GM12878 (cell line): ENCODE measurements around the gene LRRFIP2. TPM values are rescaled to one million over a fixed set of nuclear protein-coding genes. Genes with fewer than 3 reads are reported as not detected.

Source experiments
- CBX3 ChIP-seq: fragments of 200-600 bp; sonication (generic); IDR thresholded peaks from 2 replicates; pipeline ENCODE4 v1.6.1; 2016; ENCODE audit warnings: low read depth, borderline replicate concordance
- POLR2AphosphoS5 ChIP-seq: IDR thresholded peaks from 2 replicates; pipeline ENCODE4 v1.6.1; 2011; ENCODE audit warnings: mild to moderate bottlenecking, low read length, inconsistent platforms
- RB1 ChIP-seq: fragments of 450-650 bp; formaldehyde crosslinking; IDR thresholded peaks from 2 replicates; pipeline ENCODE4 v1.6.1; 2017; ENCODE audit warnings: mild to moderate bottlenecking, borderline replicate concordance
- SREBF2 ChIP-seq: IDR thresholded peaks from 2 replicates; pipeline ENCODE4 v1.6.1; 2012; ENCODE audit warnings: mild to moderate bottlenecking, low read length
- ZNF622 ChIP-seq: fragments of 450-650 bp; IDR thresholded peaks from 2 replicates; pipeline ENCODE4 v1.6.1; 2017; ENCODE audit warnings: mild to moderate bottlenecking, inconsistent platforms
- polyA plus RNA-seq, 11 experiments: library from polyadenylated mRNA; depleted of rRNA in 4 of 11; unstranded in 6 of 11; stranded (reverse) in 5 of 11; fragments of >200 nt; fragmentation: Nextera tagmentation in 4 of 11; fragmentation: Illumina TruSeq in 1 of 11; extraction: Ambion mirVana in 4 of 11; extraction: Trizol in 1 of 11; gene quantifications; 1 replicate in 1 of 11; 2 replicates in 10 of 11; pipeline versions ENCODE4 v1.2.1 to v1.2.3, GENCODE V29; 2011 to 2016; ENCODE audit warnings: inconsistent platforms in 2 of 11, missing spikeins in 2 of 11, low read depth in 1 of 11
- total RNA-seq, 4 experiments: library from RNA; depleted of rRNA in 3 of 4; stranded (reverse); fragments of >200 nt in 3 of 4; fragmentation: Illumina TruSeq in 1 of 4; extraction: Trizol in 1 of 4; gene quantifications; 2 replicates each; pipeline versions ENCODE4 v1.2.1 to v1.2.3, GENCODE V29; 2013 to 2021
- TF ChIP-seq, protein P1 (sequence below): IDR thresholded peaks from 2 replicates; pipeline ENCODE4 v1.6.1; 2012; ENCODE audit warnings: improper control_type of control experiment, low read depth, low read length; ENCODE audit not compliant: insufficient replicate concordance
- TF ChIP-seq, protein P2 (sequence below): fragments of 450-650 bp; IDR thresholded peaks from 2 replicates; pipeline ENCODE4 v1.6.1; 2017; ENCODE audit warnings: mild to moderate bottlenecking, moderate library complexity

Gene LRRFIP2
- total and polyA plus RNA-seq, 10 of the 15 experiments (the other 5 are each of a cell fraction or from before 2014, with no cell fraction given) = 9.7 to 46.9 (median 38.1) TPM

DNA sequence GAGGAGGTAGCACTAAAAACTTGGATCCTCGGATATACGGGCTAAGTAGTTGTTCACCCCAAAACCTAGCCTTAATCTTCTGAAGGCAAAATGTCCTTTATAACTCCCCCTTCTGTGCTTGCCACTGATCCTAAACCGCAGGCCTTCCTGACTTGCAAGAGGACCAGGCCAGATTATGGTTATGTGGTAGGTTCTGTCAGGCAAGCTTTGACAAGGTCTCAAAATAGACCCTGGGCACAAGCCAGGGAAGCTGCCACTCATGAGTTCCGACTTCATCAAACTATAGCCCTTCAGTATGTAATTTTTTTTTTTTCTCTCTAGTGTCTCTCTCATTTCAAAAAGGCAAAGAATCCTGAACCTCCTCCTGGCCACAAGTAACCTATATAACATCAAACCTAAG is 3.2 kb downstream of the LRRFIP2 start (continued):
- TF ChIP-seq, protein P1, sequence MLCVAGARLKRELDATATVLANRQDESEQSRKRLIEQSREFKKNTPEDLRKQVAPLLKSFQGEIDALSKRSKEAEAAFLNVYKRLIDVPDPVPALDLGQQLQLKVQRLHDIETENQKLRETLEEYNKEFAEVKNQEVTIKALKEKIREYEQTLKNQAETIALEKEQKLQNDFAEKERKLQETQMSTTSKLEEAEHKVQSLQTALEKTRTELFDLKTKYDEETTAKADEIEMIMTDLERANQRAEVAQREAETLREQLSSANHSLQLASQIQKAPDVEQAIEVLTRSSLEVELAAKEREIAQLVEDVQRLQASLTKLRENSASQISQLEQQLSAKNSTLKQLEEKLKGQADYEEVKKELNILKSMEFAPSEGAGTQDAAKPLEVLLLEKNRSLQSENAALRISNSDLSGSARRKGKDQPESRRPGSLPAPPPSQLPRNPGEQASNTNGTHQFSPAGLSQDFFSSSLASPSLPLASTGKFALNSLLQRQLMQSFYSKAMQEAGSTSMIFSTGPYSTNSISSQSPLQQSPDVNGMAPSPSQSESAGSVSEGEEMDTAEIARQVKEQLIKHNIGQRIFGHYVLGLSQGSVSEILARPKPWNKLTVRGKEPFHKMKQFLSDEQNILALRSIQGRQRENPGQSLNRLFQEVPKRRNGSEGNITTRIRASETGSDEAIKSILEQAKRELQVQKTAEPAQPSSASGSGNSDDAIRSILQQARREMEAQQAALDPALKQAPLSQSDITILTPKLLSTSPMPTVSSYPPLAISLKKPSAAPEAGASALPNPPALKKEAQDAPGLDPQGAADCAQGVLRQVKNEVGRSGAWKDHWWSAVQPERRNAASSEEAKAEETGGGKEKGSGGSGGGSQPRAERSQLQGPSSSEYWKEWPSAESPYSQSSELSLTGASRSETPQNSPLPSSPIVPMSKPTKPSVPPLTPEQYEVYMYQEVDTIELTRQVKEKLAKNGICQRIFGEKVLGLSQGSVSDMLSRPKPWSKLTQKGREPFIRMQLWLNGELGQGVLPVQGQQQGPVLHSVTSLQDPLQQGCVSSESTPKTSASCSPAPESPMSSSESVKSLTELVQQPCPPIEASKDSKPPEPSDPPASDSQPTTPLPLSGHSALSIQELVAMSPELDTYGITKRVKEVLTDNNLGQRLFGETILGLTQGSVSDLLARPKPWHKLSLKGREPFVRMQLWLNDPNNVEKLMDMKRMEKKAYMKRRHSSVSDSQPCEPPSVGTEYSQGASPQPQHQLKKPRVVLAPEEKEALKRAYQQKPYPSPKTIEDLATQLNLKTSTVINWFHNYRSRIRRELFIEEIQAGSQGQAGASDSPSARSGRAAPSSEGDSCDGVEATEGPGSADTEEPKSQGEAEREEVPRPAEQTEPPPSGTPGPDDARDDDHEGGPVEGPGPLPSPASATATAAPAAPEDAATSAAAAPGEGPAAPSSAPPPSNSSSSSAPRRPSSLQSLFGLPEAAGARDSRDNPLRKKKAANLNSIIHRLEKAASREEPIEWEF = no peak
- TF ChIP-seq SREBF2 = no peak
- TF ChIP-seq RB1 = no peak
- no peak for TF ChIP-seq POLR2AphosphoS5
- TF ChIP-seq, protein P2, sequence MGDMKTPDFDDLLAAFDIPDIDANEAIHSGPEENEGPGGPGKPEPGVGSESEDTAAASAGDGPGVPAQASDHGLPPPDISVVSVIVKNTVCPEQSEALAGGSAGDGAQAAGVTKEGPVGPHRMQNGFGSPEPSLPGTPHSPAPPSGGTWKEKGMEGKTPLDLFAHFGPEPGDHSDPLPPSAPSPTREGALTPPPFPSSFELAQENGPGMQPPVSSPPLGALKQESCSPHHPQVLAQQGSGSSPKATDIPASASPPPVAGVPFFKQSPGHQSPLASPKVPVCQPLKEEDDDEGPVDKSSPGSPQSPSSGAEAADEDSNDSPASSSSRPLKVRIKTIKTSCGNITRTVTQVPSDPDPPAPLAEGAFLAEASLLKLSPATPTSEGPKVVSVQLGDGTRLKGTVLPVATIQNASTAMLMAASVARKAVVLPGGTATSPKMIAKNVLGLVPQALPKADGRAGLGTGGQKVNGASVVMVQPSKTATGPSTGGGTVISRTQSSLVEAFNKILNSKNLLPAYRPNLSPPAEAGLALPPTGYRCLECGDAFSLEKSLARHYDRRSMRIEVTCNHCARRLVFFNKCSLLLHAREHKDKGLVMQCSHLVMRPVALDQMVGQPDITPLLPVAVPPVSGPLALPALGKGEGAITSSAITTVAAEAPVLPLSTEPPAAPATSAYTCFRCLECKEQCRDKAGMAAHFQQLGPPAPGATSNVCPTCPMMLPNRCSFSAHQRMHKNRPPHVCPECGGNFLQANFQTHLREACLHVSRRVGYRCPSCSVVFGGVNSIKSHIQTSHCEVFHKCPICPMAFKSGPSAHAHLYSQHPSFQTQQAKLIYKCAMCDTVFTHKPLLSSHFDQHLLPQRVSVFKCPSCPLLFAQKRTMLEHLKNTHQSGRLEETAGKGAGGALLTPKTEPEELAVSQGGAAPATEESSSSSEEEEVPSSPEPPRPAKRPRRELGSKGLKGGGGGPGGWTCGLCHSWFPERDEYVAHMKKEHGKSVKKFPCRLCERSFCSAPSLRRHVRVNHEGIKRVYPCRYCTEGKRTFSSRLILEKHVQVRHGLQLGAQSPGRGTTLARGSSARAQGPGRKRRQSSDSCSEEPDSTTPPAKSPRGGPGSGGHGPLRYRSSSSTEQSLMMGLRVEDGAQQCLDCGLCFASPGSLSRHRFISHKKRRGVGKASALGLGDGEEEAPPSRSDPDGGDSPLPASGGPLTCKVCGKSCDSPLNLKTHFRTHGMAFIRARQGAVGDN = no peak
- TF ChIP-seq CBX3 = no peak
- no peak for TF ChIP-seq ZNF622
